GF-D8 (cell line): ENCODE measurements around the gene SMC1A.

ENCODE experiments used
- DNase-seq: peaks from one replicate; lab custom pipeline; 2025; lab: John Stamatoyannopoulos, UW

The SMC1A gene

GRCh38 chrX:53340852-53341645 lies 81.4 kb downstream of the SMC1A start:
- DNase-seq = no peak

- DNase-seq = no peak
Measured at GRCh38 chrX:53337101-53337500, 85.4 kb downstream of the SMC1A start.

GRCh38 chrX:53333853-53334252 lies 88.6 kb downstream of the SMC1A start:
- DNase-seq = no peak

- no peak for DNase-seq
Measured at GRCh38 chrX:53332204-53332603, 90.2 kb downstream of the SMC1A start.

GRCh38 chrX:53330331-53330730 lies 92.1 kb downstream of the SMC1A start:
- no peak for DNase-seq

- DNase-seq = no peak
Measured at GRCh38 chrX:53324803-53325202, 97.7 kb downstream of the SMC1A start.
